SK-N-MC (cell line): ENCODE measurements around the gene RASL11B.

Experiments
- EZH2 ChIP-seq: fragments of 200-600 bp; sonication (generic); IDR thresholded peaks from one replicate; pipeline ENCODE4 v1.6.1; 2017; ENCODE audit warnings: antibody characterized with exemption
- FOXP2 ChIP-seq: optimal IDR thresholded peaks from 2 replicates; pipeline ENCODE3; 2011; ENCODE audit warnings: mild to moderate bottlenecking, moderate library complexity; ENCODE audit not compliant: insufficient read depth; ENCODE audit errors: extremely low read length, control extremely low read depth
- POLR2AphosphoS5 ChIP-seq: IDR thresholded peaks from 2 replicates; pipeline ENCODE4 v1.6.1; 2012; ENCODE audit warnings: mild to moderate bottlenecking, low read depth, low read length, borderline replicate concordance

DNA sequence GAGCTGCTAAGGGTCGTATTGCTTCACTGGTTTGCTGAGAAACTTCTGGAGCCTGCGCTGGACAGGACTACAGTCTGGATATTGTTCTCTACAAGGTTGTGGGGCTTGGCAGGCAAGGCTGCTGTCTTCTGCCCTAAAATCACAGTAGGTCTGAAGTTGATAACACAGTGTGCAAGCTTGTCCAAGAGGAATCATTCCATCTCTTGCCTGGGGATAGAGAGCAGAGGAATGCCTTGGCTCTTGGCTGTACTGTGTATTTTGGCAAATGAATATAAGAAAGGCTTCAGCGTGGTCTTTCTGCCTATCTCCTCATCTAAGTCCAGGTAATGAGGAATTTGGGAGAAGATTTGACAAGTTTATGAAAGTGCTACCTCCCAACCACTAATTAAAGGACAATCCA, 9.4 kb upstream of the RASL11B start:
- TF ChIP-seq EZH2 (no peak), POLR2AphosphoS5 (no peak), FOXP2 (no peak)
